Measurements from ENCODE around the gene FAM72B. TPM values are rescaled to one million over a fixed set of nuclear protein-coding genes. Genes with fewer than 3 reads are reported as not detected.
"Not testable (repeated sequence)": the region's sequence is repeated elsewhere in the genome, so short reads cannot be mapped to it uniquely, and the experiment has no call there.

The FAM72B gene
- total RNA-seq, 2 experiments from 2014 or later = 26.6 to 36.2 TPM

GRCh38 chr1:121186191-121186590 lies 2.1 kb upstream of the FAM72B start:
- H3K27me3 Mint-ChIP-seq; H3K27ac Mint-ChIP-seq; CTCF ChIA-PET; intact Hi-C loops (cut with micrococcal nuclease); POLR2A ChIA-PET; DNase-seq; H3K36me3 Mint-ChIP-seq; H3K9me3 Mint-ChIP-seq; H3K4me1 Mint-ChIP-seq (ENCODE audit: low read depth): not testable (repeated sequence)
- peak overlapping the region; percentile 82 for H3K4me3 Mint-ChIP-seq

- CTCF ChIA-PET; H3K36me3 Mint-ChIP-seq; intact Hi-C loops (cut with micrococcal nuclease); H3K27me3 Mint-ChIP-seq; H3K9me3 Mint-ChIP-seq; H3K4me1 Mint-ChIP-seq (ENCODE audit: low read depth); POLR2A ChIA-PET: not testable (repeated sequence)
- Mint-ChIP-seq H3K4me3 (peak overlapping the region; percentile 83), H3K27ac (peak overlapping the region; percentile 87)
- DNase-seq = peak; percentile 24
These were observed 1.1 kb upstream of the FAM72B start for GRCh38 chr1:121185140-121185708.

- POLR2A ChIA-PET; H3K4me1 Mint-ChIP-seq (ENCODE audit: low read depth); H3K9me3 Mint-ChIP-seq; intact Hi-C loops (cut with micrococcal nuclease); H3K36me3 Mint-ChIP-seq; H3K27me3 Mint-ChIP-seq; H3K27ac Mint-ChIP-seq; CTCF ChIA-PET: not testable (repeated sequence)
- DNase-seq = peak; percentile 9
- peak overlapping the region; percentile 52 for H3K4me3 Mint-ChIP-seq
These were observed 273 bp downstream of the FAM72B start for GRCh38 chr1:121183867-121184266.

- CTCF ChIA-PET; H3K4me1 Mint-ChIP-seq (ENCODE audit: low read depth); H3K36me3 Mint-ChIP-seq; H3K27ac Mint-ChIP-seq; H3K27me3 Mint-ChIP-seq; intact Hi-C loops (cut with micrococcal nuclease); POLR2A ChIA-PET; H3K4me3 Mint-ChIP-seq; H3K9me3 Mint-ChIP-seq; DNase-seq: not testable (repeated sequence)
These were observed 5.9 kb downstream of the FAM72B start for GRCh38 chr1:121178197-121178596.

- H3K4me3 Mint-ChIP-seq; H3K27me3 Mint-ChIP-seq; DNase-seq; H3K36me3 Mint-ChIP-seq; H3K4me1 Mint-ChIP-seq (ENCODE audit: low read depth); intact Hi-C loops (cut with micrococcal nuclease); H3K9me3 Mint-ChIP-seq; H3K27ac Mint-ChIP-seq; POLR2A ChIA-PET; CTCF ChIA-PET: not testable (repeated sequence)
These were observed 7.5 kb downstream of the FAM72B start for GRCh38 chr1:121176649-121177048.

GRCh38 chr1:121168152-121168668 lies 15.9 kb downstream of the FAM72B start:
- H3K4me3 Mint-ChIP-seq; H3K4me1 Mint-ChIP-seq (ENCODE audit: low read depth); H3K27me3 Mint-ChIP-seq; DNase-seq; intact Hi-C loops (cut with micrococcal nuclease); H3K9me3 Mint-ChIP-seq; POLR2A ChIA-PET; H3K36me3 Mint-ChIP-seq; CTCF ChIA-PET; H3K27ac Mint-ChIP-seq: not testable (repeated sequence)

- H3K9me3 Mint-ChIP-seq; H3K36me3 Mint-ChIP-seq; CTCF ChIA-PET; DNase-seq; H3K4me1 Mint-ChIP-seq (ENCODE audit: low read depth); H3K4me3 Mint-ChIP-seq; intact Hi-C loops (cut with micrococcal nuclease); H3K27ac Mint-ChIP-seq; POLR2A ChIA-PET; H3K27me3 Mint-ChIP-seq: not testable (repeated sequence)
These were observed 16.9 kb downstream of the FAM72B start for GRCh38 chr1:121167225-121167738.

- intact Hi-C loops (cut with micrococcal nuclease); H3K36me3 Mint-ChIP-seq; POLR2A ChIA-PET; H3K4me1 Mint-ChIP-seq (ENCODE audit: low read depth); H3K27ac Mint-ChIP-seq; H3K27me3 Mint-ChIP-seq; DNase-seq; H3K4me3 Mint-ChIP-seq; H3K9me3 Mint-ChIP-seq; CTCF ChIA-PET: not testable (repeated sequence)
These were observed 18.8 kb downstream of the FAM72B start for GRCh38 chr1:121165296-121165695.

GRCh38 chr1:121163850-121164757 lies 20.0 kb downstream of the FAM72B start:
- H3K4me3 Mint-ChIP-seq; H3K4me1 Mint-ChIP-seq (ENCODE audit: low read depth); H3K27me3 Mint-ChIP-seq; CTCF ChIA-PET; intact Hi-C loops (cut with micrococcal nuclease); H3K9me3 Mint-ChIP-seq; POLR2A ChIA-PET; H3K27ac Mint-ChIP-seq; H3K36me3 Mint-ChIP-seq: not testable (repeated sequence)
- DNase-seq = peak; percentile 9

GRCh38 chr1:121161199-121161901 lies 22.8 kb downstream of the FAM72B start:
- H3K27me3 Mint-ChIP-seq; DNase-seq; H3K36me3 Mint-ChIP-seq; intact Hi-C loops (cut with micrococcal nuclease); H3K4me1 Mint-ChIP-seq (ENCODE audit: low read depth); H3K27ac Mint-ChIP-seq; CTCF ChIA-PET; H3K4me3 Mint-ChIP-seq; H3K9me3 Mint-ChIP-seq; POLR2A ChIA-PET: not testable (repeated sequence)

- H3K27ac Mint-ChIP-seq; intact Hi-C loops (cut with micrococcal nuclease); CTCF ChIA-PET; DNase-seq; H3K4me3 Mint-ChIP-seq; POLR2A ChIA-PET; H3K9me3 Mint-ChIP-seq; H3K27me3 Mint-ChIP-seq; H3K36me3 Mint-ChIP-seq; H3K4me1 Mint-ChIP-seq (ENCODE audit: low read depth): not testable (repeated sequence)
These were observed 24.0 kb downstream of the FAM72B start for GRCh38 chr1:121160118-121160517.

- H3K4me1 Mint-ChIP-seq (ENCODE audit: low read depth); H3K27ac Mint-ChIP-seq; POLR2A ChIA-PET; H3K4me3 Mint-ChIP-seq; H3K27me3 Mint-ChIP-seq; CTCF ChIA-PET; DNase-seq; intact Hi-C loops (cut with micrococcal nuclease); H3K36me3 Mint-ChIP-seq; H3K9me3 Mint-ChIP-seq: not testable (repeated sequence)
These were observed 26.5 kb downstream of the FAM72B start for GRCh38 chr1:121157609-121158008.
